SK-N-SH (cell line): ENCODE data around the gene TMA7. TPM values are rescaled to one million over a fixed set of nuclear protein-coding genes. Genes with fewer than 3 reads are reported as not detected.

Experiments
- CTCF ChIA-PET: fragments of 300-600, 350-600 bp; formaldehyde crosslinking; extraction: SDS; loops from one replicate; lab custom pipeline; 2021; lab: Yijun Ruan, JAX
- POLR2A ChIA-PET: fragments of 350-600 bp; sonication (Branson Sonifier 250); formaldehyde crosslinking; extraction: SDS; loops from one replicate; lab custom pipeline; 2020; ENCODE audit warnings: antibody characterized with exemption, inconsistent platforms; lab: Yijun Ruan, JAX
- DNase-seq: peaks from one replicate; pipeline ENCODE4 v3.0.0; 2012
- H2AFZ ChIP-seq: fragments of 200-600 bp; sonication (generic); 2 replicates; pipeline ENCODE4 v1.8.1; 2016; ENCODE audit warnings: antibody characterized with exemption, mild to moderate bottlenecking, low read depth
- H3F3A ChIP-seq: fragments of 200-600 bp; sonication (generic); replicated peaks from 2 replicates; pipeline ENCODE3; 2016; ENCODE audit warnings: antibody characterized with exemption, mild to moderate bottlenecking; ENCODE audit not compliant: insufficient read depth
- H3K27ac ChIP-seq, 2 experiments: fragments of 200-500 bp in 1 of 2; fragments of 200-600 bp in 1 of 2; sonication (Bioruptor generic) in 1 of 2; sonication (generic), shearing (Covaris generic) in 1 of 2; 2 replicates each; pipeline versions ENCODE4 v1.5.1 to v1.6.1; 2014 to 2016; ENCODE audit warnings: low read depth in 2 of 2, inconsistent platforms in 1 of 2, low read length in 1 of 2, mild to moderate bottlenecking in 1 of 2, mixed read lengths in 1 of 2
- H3K27me3 ChIP-seq: fragments of 200-600 bp; sonication (generic), shearing (Covaris generic); 2 replicates; pipeline ENCODE4 v1.6.1; 2016; ENCODE audit warnings: mixed run types; ENCODE audit not compliant: insufficient read depth
- H3K36me3 ChIP-seq, 2 experiments: fragments of 200-500 bp in 1 of 2; fragments of 200-600 bp in 1 of 2; sonication (Bioruptor generic) in 1 of 2; sonication (generic) in 1 of 2; replicated peaks in 1 of 2; 2 replicates each; pipeline versions ENCODE3 to v1.5.1; 2014 to 2016; ENCODE audit warnings: low read length in 1 of 2, mild to moderate bottlenecking in 1 of 2; ENCODE audit not compliant: insufficient read depth in 2 of 2, control insufficient read depth in 1 of 2
- H3K4me1 ChIP-seq, 2 experiments: fragments of 200-500 bp in 1 of 2; fragments of 200-600 bp in 1 of 2; sonication (Bioruptor generic) in 1 of 2; sonication (generic), shearing (Covaris generic) in 1 of 2; 2 replicates each; pipeline versions ENCODE4 v1.5.1 to v1.6.1; 2014 to 2016; ENCODE audit warnings: low read depth in 1 of 2, low read length in 1 of 2, mixed run types in 1 of 2; ENCODE audit not compliant: insufficient read depth in 2 of 2, control insufficient read depth in 1 of 2
- H3K4me2 ChIP-seq: fragments of 200-600 bp; sonication (generic), shearing (Covaris generic); 2 replicates; pipeline ENCODE4 v1.6.1; 2017; ENCODE audit warnings: mixed run types
- H3K4me3 ChIP-seq, 2 experiments: fragments of 200-500 bp in 1 of 2; fragments of 200-600 bp in 1 of 2; sonication (Bioruptor generic) in 1 of 2; sonication (generic), shearing (Covaris generic) in 1 of 2; 2 replicates each; pipeline versions ENCODE4 v1.5.1 to v1.8.1; 2014 to 2016; ENCODE audit warnings: low read depth in 2 of 2, inconsistent platforms in 1 of 2, low read length in 1 of 2, mild to moderate bottlenecking in 1 of 2, mixed read lengths in 1 of 2, moderate library complexity in 1 of 2
- H3K79me2 ChIP-seq: fragments of 200-600 bp; sonication (generic); 2 replicates; pipeline ENCODE4 v1.8.1; 2017; ENCODE audit warnings: mild to moderate bottlenecking; ENCODE audit not compliant: insufficient read depth
- H3K9ac ChIP-seq: fragments of 200-600 bp; sonication (generic); 2 replicates; pipeline ENCODE4 v1.6.1; 2017; ENCODE audit warnings: mixed run types
- H3K9me2 ChIP-seq: fragments of 200-600 bp; sonication (generic); 2 replicates; pipeline ENCODE4 v1.6.1; 2017; ENCODE audit warnings: mixed run types
- H3K9me3 ChIP-seq: fragments of 200-600 bp; sonication (generic); 2 replicates; pipeline ENCODE4 v1.6.1; 2017; ENCODE audit warnings: mixed run types, mild to moderate bottlenecking, moderate library complexity
- H4K20me1 ChIP-seq: fragments of 200-600 bp; sonication (generic); 2 replicates; pipeline ENCODE4 v1.6.1; 2017; ENCODE audit warnings: mild to moderate bottlenecking, mixed run types; ENCODE audit not compliant: insufficient read depth
- EZH2phosphoT487 ChIP-seq: fragments of 200-600 bp; sonication (generic); IDR thresholded peaks from 2 replicates; pipeline ENCODE4 v1.6.1; 2017; ENCODE audit warnings: low read depth, mixed run types, mild to moderate bottlenecking, antibody characterized with exemption, moderate library complexity, borderline replicate concordance
- FOXJ3 ChIP-seq: sonication (generic); formaldehyde crosslinking; IDR thresholded peaks from 2 replicates; pipeline ENCODE4 v1.5.1; 2020; ENCODE audit warnings: mild to moderate bottlenecking, missing genetic modification reagents
- FOXM1 ChIP-seq: IDR thresholded peaks from 2 replicates; pipeline ENCODE4 v1.4.0; 2012; ENCODE audit warnings: low read depth, mild to moderate bottlenecking
- JUND ChIP-seq: IDR thresholded peaks from 2 replicates; pipeline ENCODE4 v1.4.0; 2012
- MEF2A ChIP-seq: IDR thresholded peaks from 2 replicates; pipeline ENCODE4 v1.4.0; 2012; ENCODE audit warnings: low read depth, borderline replicate concordance
- MXI1 ChIP-seq: IDR thresholded peaks from 2 replicates; pipeline ENCODE4 v1.6.1; 2012; ENCODE audit warnings: mild to moderate bottlenecking, low read depth, low read length, improper control_type of control experiment
- NRF1 ChIP-seq: IDR thresholded peaks from 2 replicates; pipeline ENCODE4 v1.6.1; 2012; ENCODE audit warnings: low read depth, mild to moderate bottlenecking, low read length
- POLR2AphosphoS5 ChIP-seq: IDR thresholded peaks from 2 replicates; pipeline ENCODE4 v1.6.1; 2012; ENCODE audit warnings: low read depth, low read length
- RAD21 ChIP-seq: IDR thresholded peaks from 2 replicates; pipeline ENCODE4 v1.6.1; 2012; ENCODE audit warnings: mild to moderate bottlenecking, low read length
- RFX5 ChIP-seq: IDR thresholded peaks from 2 replicates; pipeline ENCODE4 v1.6.1; 2012; ENCODE audit warnings: mild to moderate bottlenecking, improper control_type of control experiment, low read length
- SMC3 ChIP-seq: IDR thresholded peaks from 2 replicates; pipeline ENCODE4 v1.6.1; 2012; ENCODE audit warnings: low read depth, low read length, improper control_type of control experiment
- TAF1 ChIP-seq: IDR thresholded peaks from 2 replicates; pipeline ENCODE4 v1.6.1; 2012; ENCODE audit warnings: low read depth, mild to moderate bottlenecking, low read length, moderate library complexity, borderline replicate concordance
- TEAD4 ChIP-seq: IDR thresholded peaks from 2 replicates; pipeline ENCODE4 v1.4.0; 2012; ENCODE audit warnings: mild to moderate bottlenecking, borderline replicate concordance; ENCODE audit not compliant: insufficient read depth
- WGBS: methylation state at CpG from one replicate; pipeline ENCODE4 v1.1.6; 2017; ENCODE audit warnings: low lambda C conversion rate; 5-methylcytosine and 5-hydroxymethylcytosine counted together
- polyA plus RNA-seq, 3 experiments: library from polyadenylated mRNA; depleted of rRNA; stranded (reverse); fragments of >200 nt; gene quantifications; 2 replicates each; pipeline ENCODE4 v1.2.3, GENCODE V29; 2012
- TF ChIP-seq, protein P1 (sequence below): IDR thresholded peaks from 2 replicates; pipeline ENCODE4; 2012
- TF ChIP-seq, protein P2 (sequence below): fragments of 200-600 bp; sonication (generic); IDR thresholded peaks from 2 replicates; pipeline ENCODE4 v1.6.1; 2017; ENCODE audit warnings: antibody characterized with exemption, mild to moderate bottlenecking, moderate library complexity
- TF ChIP-seq, protein P3 (sequence below): IDR thresholded peaks from 2 replicates; pipeline ENCODE4 v1.4.0; 2012; ENCODE audit warnings: low read depth
- TF ChIP-seq, protein P4 (sequence below): IDR thresholded peaks from 2 replicates; pipeline ENCODE4 v1.4.0; 2012; ENCODE audit warnings: low read depth, borderline replicate concordance
- TF ChIP-seq, protein P5 (sequence below): fragments of 150-350 bp; IDR thresholded peaks from 2 replicates; pipeline ENCODE4 v1.6.1; 2016; ENCODE audit warnings: mild to moderate bottlenecking, low read depth, low read length

Gene TMA7
- polyA plus RNA-seq, 1 of the 3 experiments (the other 2 are of a cell fraction), result 438 TPM

DNA sequence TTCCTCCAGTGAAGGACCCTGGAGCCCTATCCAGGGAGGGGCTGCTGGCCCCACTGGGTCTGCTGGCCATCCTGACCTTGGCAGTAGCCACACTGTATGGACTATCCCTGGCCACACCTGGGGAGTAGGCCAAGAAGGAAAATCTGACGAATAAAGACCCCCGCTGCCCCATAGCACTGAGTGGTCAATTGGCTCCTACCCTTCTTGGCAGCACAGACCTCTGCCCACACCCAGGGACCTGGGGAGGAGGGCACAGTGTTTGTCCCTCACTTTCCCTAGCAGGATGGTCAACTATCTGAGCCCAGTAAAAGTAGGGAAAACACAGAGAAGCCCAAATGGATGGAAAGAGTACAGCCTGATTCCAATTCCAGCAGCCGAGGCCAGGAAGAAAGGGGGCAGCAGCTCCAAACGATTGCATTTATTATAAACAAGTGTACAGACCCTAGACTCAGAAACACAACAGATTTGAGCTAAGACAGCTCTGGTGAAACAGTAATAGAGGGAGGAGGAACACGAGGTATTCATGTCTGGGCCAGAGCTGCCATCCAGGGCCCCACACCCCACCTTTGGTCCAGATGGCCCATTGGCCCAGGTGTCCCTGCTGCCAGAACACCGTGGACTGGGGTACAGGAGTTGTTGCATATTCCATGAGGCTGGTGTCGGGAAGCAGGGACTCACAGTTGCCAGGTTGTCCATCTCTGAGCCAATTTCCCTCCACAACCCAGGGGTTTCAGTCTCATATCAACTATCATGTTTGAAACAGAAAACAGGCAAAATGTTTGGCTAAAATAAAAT lies 27.6 kb downstream of the TMA7 start:
- peaks cover 15% of the 10 kb centered on the region for H3F3A ChIP-seq
- no peak for DNase-seq
- 85% methylated on average over 6 of the region's 7 CpGs for WGBS
- no peak overlapping the region for H3K4me3 ChIP-seq
- H3K79me2 ChIP-seq, result peaks cover 65% of the 10 kb centered on the region
- H3K27ac ChIP-seq, result peak overlapping the region; percentile 99 to 100
- ChIA-PET CTCF (interaction anchor here (1.2 to 8.2 kb wide), 5 partner anchors 31 to 86 kb away, joined by 3 to 136 read pairs (median 3); partner anchors contain the start of gene PFKFB4), POLR2A (interaction anchor here (0.9 kb wide), 1 partner anchor 27 kb away, joined by 3 read pairs; no protein-coding TSS in a partner anchor)
- H3K9ac ChIP-seq, result peak overlapping the region; percentile 95; the same call in 1 of the 2 replicates
- H3K4me1 ChIP-seq, result peaks cover 16 to 67% of the 10 kb centered on the region in 2 experiments; a peak in 2 of 4 replicates
- peaks cover 0 to 35% of the 10 kb centered on the region in 2 experiments for H3K36me3 ChIP-seq
- H2AFZ ChIP-seq, result no peak overlapping the region
- H3K27me3 ChIP-seq, result no peaks in the 10 kb centered on the region
- H3K9me2 ChIP-seq, result no peaks in the 10 kb centered on the region
- peak overlapping the region; percentile 78; the same call in 1 of the 2 replicates for H3K4me2 ChIP-seq
- no peaks in the 10 kb centered on the region for H4K20me1 ChIP-seq
- H3K9me3 ChIP-seq, result no peaks in the 10 kb centered on the region
- no peak for TF ChIP-seq MXI1
- TF ChIP-seq RAD21, result 0 out of 2 replicates have a peak, but pooled peaks have one; percentile 7
- TF ChIP-seq, all 33 proteins: peak for 1

DNA sequence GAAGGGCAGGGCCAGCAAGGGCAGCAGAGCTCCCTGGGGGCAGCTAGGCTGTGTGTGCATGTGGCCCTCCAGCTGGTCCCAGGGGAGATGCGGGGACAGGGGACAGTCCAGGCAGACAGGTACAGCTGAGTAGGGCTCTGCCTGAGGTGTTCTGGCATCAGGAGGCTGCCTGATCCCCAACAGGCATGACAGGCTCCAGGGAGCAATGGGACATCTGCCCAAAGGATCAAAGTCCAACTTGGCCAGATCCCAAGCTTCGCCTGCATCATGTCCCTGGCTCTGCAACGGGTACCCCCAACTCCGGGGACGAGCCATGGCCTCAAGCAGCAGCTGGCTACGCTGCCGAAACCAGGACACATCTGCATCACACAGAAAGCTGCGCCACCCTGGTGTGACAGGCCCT lies 28.3 kb downstream of the TMA7 start:
- peak overlapping the region; percentile 99 to 100; a peak in 3 of 4 replicates for H3K27ac ChIP-seq
- H3K9me3 ChIP-seq, result no peaks in the 10 kb centered on the region
- H3K4me3 ChIP-seq, result no peak overlapping the region
- no peaks in the 10 kb centered on the region for H3K27me3 ChIP-seq
- no peak overlapping the region for H2AFZ ChIP-seq
- H3K9me2 ChIP-seq, result no peaks in the 10 kb centered on the region
- POLR2A ChIA-PET, result interaction anchor here (0.9 to 2.1 kb wide), 2 partner anchors 28 to 35 kb away, joined by 3 to 6 read pairs; partner anchors contain the start of gene SHISA5
- CTCF ChIA-PET, result interaction anchor here (1.3 to 8.2 kb wide), 3 partner anchors 39 to 85 kb away, joined by 3 to 136 read pairs (median 3); partner anchors contain the start of gene PFKFB4
- H3F3A ChIP-seq, result peaks cover 14% of the 10 kb centered on the region
- H3K4me1 ChIP-seq, result peaks cover 16 to 64% of the 10 kb centered on the region in 2 experiments; a peak in 2 of 4 replicates
- H4K20me1 ChIP-seq, result no peaks in the 10 kb centered on the region
- H3K79me2 ChIP-seq, result peaks cover 68% of the 10 kb centered on the region
- no peak overlapping the region; the same call in 1 of the 2 replicates for H3K9ac ChIP-seq
- H3K36me3 ChIP-seq, result peaks cover 0 to 32% of the 10 kb centered on the region in 2 experiments
- DNase-seq, result peak; percentile 60
- 67% methylated on average over 8 of the region's 8 CpGs for WGBS
- peak overlapping the region; percentile 78; the same call in 1 of the 2 replicates for H3K4me2 ChIP-seq
- TF ChIP-seq POLR2AphosphoS5 (no peak), FOXM1 (no peak), NRF1 (no peak), JUND (no peak), MEF2A (no peak), FOXJ3 (no peak), TAF1 (no peak), RFX5 (no peak), SMC3 (no peak), EZH2phosphoT487 (no peak), TEAD4 (no peak)
- TF ChIP-seq, protein P1, sequence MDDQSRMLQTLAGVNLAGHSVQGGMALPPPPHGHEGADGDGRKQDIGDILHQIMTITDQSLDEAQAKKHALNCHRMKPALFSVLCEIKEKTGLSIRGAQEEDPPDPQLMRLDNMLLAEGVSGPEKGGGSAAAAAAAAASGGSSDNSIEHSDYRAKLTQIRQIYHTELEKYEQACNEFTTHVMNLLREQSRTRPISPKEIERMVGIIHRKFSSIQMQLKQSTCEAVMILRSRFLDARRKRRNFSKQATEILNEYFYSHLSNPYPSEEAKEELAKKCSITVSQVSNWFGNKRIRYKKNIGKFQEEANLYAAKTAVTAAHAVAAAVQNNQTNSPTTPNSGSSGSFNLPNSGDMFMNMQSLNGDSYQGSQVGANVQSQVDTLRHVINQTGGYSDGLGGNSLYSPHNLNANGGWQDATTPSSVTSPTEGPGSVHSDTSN, result no peak
- TF ChIP-seq, protein P2, sequence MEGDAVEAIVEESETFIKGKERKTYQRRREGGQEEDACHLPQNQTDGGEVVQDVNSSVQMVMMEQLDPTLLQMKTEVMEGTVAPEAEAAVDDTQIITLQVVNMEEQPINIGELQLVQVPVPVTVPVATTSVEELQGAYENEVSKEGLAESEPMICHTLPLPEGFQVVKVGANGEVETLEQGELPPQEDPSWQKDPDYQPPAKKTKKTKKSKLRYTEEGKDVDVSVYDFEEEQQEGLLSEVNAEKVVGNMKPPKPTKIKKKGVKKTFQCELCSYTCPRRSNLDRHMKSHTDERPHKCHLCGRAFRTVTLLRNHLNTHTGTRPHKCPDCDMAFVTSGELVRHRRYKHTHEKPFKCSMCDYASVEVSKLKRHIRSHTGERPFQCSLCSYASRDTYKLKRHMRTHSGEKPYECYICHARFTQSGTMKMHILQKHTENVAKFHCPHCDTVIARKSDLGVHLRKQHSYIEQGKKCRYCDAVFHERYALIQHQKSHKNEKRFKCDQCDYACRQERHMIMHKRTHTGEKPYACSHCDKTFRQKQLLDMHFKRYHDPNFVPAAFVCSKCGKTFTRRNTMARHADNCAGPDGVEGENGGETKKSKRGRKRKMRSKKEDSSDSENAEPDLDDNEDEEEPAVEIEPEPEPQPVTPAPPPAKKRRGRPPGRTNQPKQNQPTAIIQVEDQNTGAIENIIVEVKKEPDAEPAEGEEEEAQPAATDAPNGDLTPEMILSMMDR, result no peak
- TF ChIP-seq, protein P3, sequence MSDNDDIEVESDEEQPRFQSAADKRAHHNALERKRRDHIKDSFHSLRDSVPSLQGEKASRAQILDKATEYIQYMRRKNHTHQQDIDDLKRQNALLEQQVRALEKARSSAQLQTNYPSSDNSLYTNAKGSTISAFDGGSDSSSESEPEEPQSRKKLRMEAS, result no peak
- TF ChIP-seq, protein P4, sequence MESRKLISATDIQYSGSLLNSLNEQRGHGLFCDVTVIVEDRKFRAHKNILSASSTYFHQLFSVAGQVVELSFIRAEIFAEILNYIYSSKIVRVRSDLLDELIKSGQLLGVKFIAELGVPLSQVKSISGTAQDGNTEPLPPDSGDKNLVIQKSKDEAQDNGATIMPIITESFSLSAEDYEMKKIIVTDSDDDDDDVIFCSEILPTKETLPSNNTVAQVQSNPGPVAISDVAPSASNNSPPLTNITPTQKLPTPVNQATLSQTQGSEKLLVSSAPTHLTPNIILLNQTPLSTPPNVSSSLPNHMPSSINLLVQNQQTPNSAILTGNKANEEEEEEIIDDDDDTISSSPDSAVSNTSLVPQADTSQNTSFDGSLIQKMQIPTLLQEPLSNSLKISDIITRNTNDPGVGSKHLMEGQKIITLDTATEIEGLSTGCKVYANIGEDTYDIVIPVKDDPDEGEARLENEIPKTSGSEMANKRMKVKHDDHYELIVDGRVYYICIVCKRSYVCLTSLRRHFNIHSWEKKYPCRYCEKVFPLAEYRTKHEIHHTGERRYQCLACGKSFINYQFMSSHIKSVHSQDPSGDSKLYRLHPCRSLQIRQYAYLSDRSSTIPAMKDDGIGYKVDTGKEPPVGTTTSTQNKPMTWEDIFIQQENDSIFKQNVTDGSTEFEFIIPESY, result no peak
- TF ChIP-seq, protein P5, sequence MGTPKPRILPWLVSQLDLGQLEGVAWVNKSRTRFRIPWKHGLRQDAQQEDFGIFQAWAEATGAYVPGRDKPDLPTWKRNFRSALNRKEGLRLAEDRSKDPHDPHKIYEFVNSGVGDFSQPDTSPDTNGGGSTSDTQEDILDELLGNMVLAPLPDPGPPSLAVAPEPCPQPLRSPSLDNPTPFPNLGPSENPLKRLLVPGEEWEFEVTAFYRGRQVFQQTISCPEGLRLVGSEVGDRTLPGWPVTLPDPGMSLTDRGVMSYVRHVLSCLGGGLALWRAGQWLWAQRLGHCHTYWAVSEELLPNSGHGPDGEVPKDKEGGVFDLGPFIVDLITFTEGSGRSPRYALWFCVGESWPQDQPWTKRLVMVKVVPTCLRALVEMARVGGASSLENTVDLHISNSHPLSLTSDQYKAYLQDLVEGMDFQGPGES, result no peak
